Measurements from ENCODE around the gene TRIM22.
A peak's percentile ranks its signal among the peaks of the same experiment; 100 is the strongest.

Gene TRIM22

GRCh38 chr11:5736396-5736795 is 46.8 kb downstream of the TRIM22 start, which contains the start of gene OR56B1:
TSS of gene OR56B1 (plus strand) at chr11:5736448. CDS start at chr11:5736517, 69 bp downstream.
- no peak for DNase-seq (ENCODE audit: low read depth)
- H3K4me3 ChIP-seq (ENCODE audit: low read depth, low read length) = no peak within 1 kb of the TSS

- no peak overlapping the region for H3K4me3 ChIP-seq (ENCODE audit: low read depth, low read length)
- peak; percentile 78 for DNase-seq (ENCODE audit: low read depth)
These were observed 47.5 kb downstream of the TRIM22 start for GRCh38 chr11:5737091-5737490.

GRCh38 chr11:5737670-5738392 is 48.2 kb downstream of the TRIM22 start:
- H3K4me3 ChIP-seq (ENCODE audit: low read depth, low read length) = no peak overlapping the region
- DNase-seq (ENCODE audit: low read depth) = no peak

- no peak for DNase-seq (ENCODE audit: low read depth)
- no peak overlapping the region for H3K4me3 ChIP-seq (ENCODE audit: low read depth, low read length)
These were observed 48.8 kb downstream of the TRIM22 start for GRCh38 chr11:5738431-5738830.

GRCh38 chr11:5746614-5747013 is 57.0 kb downstream of the TRIM22 start:
- H3K4me3 ChIP-seq (ENCODE audit: low read depth, low read length) = no peak overlapping the region

GRCh38 chr11:5749836-5750235 is 60.2 kb downstream of the TRIM22 start:
- no peak for DNase-seq (ENCODE audit: low read depth)
- H3K4me3 ChIP-seq (ENCODE audit: low read depth, low read length) = no peak overlapping the region

More at GRCh38 chr11:5746614-5747013, 57.0 kb downstream of the TRIM22 start:
- no peak for DNase-seq (ENCODE audit: low read depth)

GRCh38 chr11:5753943-5754342 is 64.4 kb downstream of the TRIM22 start, which contains the start of gene OR52N4:
TSS of gene OR52N4 (plus strand) at chr11:5754243. CDS start at chr11:5754741, 498 bp downstream.
- no peak for DNase-seq (ENCODE audit: low read depth)

More at GRCh38 chr11:5753943-5754342, 64.4 kb downstream of the TRIM22 start, which contains the start of gene OR52N4:
- H3K4me3 ChIP-seq (ENCODE audit: low read depth, low read length) = no peak within 1 kb of the TSS

Measured in skeletal muscle cell (primary cell).